SK-N-SH (cell line): ENCODE data around the gene LAMTOR2. TPM values are rescaled to one million over a fixed set of nuclear protein-coding genes. Genes with fewer than 3 reads are reported as not detected.

Experiments
- CTCF ChIA-PET: fragments of 300-600, 350-600 bp; formaldehyde crosslinking; extraction: SDS; loops from one replicate; lab custom pipeline; 2021; lab: Yijun Ruan, JAX
- POLR2A ChIA-PET: fragments of 350-600 bp; sonication (Branson Sonifier 250); formaldehyde crosslinking; extraction: SDS; loops from one replicate; lab custom pipeline; 2020; ENCODE audit warnings: antibody characterized with exemption, inconsistent platforms; lab: Yijun Ruan, JAX
- DNase-seq: peaks from one replicate; pipeline ENCODE4 v3.0.0; 2012
- H2AFZ ChIP-seq: fragments of 200-600 bp; sonication (generic); 2 replicates; pipeline ENCODE4 v1.8.1; 2016; ENCODE audit warnings: antibody characterized with exemption, mild to moderate bottlenecking, low read depth
- H3F3A ChIP-seq: fragments of 200-600 bp; sonication (generic); replicated peaks from 2 replicates; pipeline ENCODE3; 2016; ENCODE audit warnings: antibody characterized with exemption, mild to moderate bottlenecking; ENCODE audit not compliant: insufficient read depth
- H3K27ac ChIP-seq, 2 experiments: fragments of 200-500 bp in 1 of 2; fragments of 200-600 bp in 1 of 2; sonication (Bioruptor generic) in 1 of 2; sonication (generic), shearing (Covaris generic) in 1 of 2; 2 replicates each; pipeline versions ENCODE4 v1.5.1 to v1.6.1; 2014 to 2016; ENCODE audit warnings: low read depth in 2 of 2, inconsistent platforms in 1 of 2, low read length in 1 of 2, mild to moderate bottlenecking in 1 of 2, mixed read lengths in 1 of 2
- H3K27me3 ChIP-seq: fragments of 200-600 bp; sonication (generic), shearing (Covaris generic); 2 replicates; pipeline ENCODE4 v1.6.1; 2016; ENCODE audit warnings: mixed run types; ENCODE audit not compliant: insufficient read depth
- H3K36me3 ChIP-seq, 2 experiments: fragments of 200-500 bp in 1 of 2; fragments of 200-600 bp in 1 of 2; sonication (Bioruptor generic) in 1 of 2; sonication (generic) in 1 of 2; replicated peaks in 1 of 2; 2 replicates each; pipeline versions ENCODE3 to v1.5.1; 2014 to 2016; ENCODE audit warnings: low read length in 1 of 2, mild to moderate bottlenecking in 1 of 2; ENCODE audit not compliant: insufficient read depth in 2 of 2, control insufficient read depth in 1 of 2
- H3K4me1 ChIP-seq, 2 experiments: fragments of 200-500 bp in 1 of 2; fragments of 200-600 bp in 1 of 2; sonication (Bioruptor generic) in 1 of 2; sonication (generic), shearing (Covaris generic) in 1 of 2; 2 replicates each; pipeline versions ENCODE4 v1.5.1 to v1.6.1; 2014 to 2016; ENCODE audit warnings: low read depth in 1 of 2, low read length in 1 of 2, mixed run types in 1 of 2; ENCODE audit not compliant: insufficient read depth in 2 of 2, control insufficient read depth in 1 of 2
- H3K4me2 ChIP-seq: fragments of 200-600 bp; sonication (generic), shearing (Covaris generic); 2 replicates; pipeline ENCODE4 v1.6.1; 2017; ENCODE audit warnings: mixed run types
- H3K4me3 ChIP-seq, 2 experiments: fragments of 200-500 bp in 1 of 2; fragments of 200-600 bp in 1 of 2; sonication (Bioruptor generic) in 1 of 2; sonication (generic), shearing (Covaris generic) in 1 of 2; 2 replicates each; pipeline versions ENCODE4 v1.5.1 to v1.8.1; 2014 to 2016; ENCODE audit warnings: low read depth in 2 of 2, inconsistent platforms in 1 of 2, low read length in 1 of 2, mild to moderate bottlenecking in 1 of 2, mixed read lengths in 1 of 2, moderate library complexity in 1 of 2
- H3K79me2 ChIP-seq: fragments of 200-600 bp; sonication (generic); 2 replicates; pipeline ENCODE4 v1.8.1; 2017; ENCODE audit warnings: mild to moderate bottlenecking; ENCODE audit not compliant: insufficient read depth
- H3K9ac ChIP-seq: fragments of 200-600 bp; sonication (generic); 2 replicates; pipeline ENCODE4 v1.6.1; 2017; ENCODE audit warnings: mixed run types
- H3K9me2 ChIP-seq: fragments of 200-600 bp; sonication (generic); 2 replicates; pipeline ENCODE4 v1.6.1; 2017; ENCODE audit warnings: mixed run types
- H3K9me3 ChIP-seq: fragments of 200-600 bp; sonication (generic); 2 replicates; pipeline ENCODE4 v1.6.1; 2017; ENCODE audit warnings: mixed run types, mild to moderate bottlenecking, moderate library complexity
- H4K20me1 ChIP-seq: fragments of 200-600 bp; sonication (generic); 2 replicates; pipeline ENCODE4 v1.6.1; 2017; ENCODE audit warnings: mild to moderate bottlenecking, mixed run types; ENCODE audit not compliant: insufficient read depth
- CHD2 ChIP-seq: fragments of 150-350 bp; IDR thresholded peaks from 2 replicates; pipeline ENCODE4 v1.6.1; 2018; ENCODE audit warnings: low read length; ENCODE audit not compliant: partially characterized antibody
- CTCF ChIP-seq: fragments of 200-600 bp; sonication (generic); IDR thresholded peaks from 2 replicates; pipeline ENCODE4 v1.6.1; 2017; ENCODE audit warnings: antibody characterized with exemption, mild to moderate bottlenecking, moderate library complexity
- ELF1 ChIP-seq: IDR thresholded peaks from 2 replicates; pipeline ENCODE4 v1.4.0; 2012
- EZH2phosphoT487 ChIP-seq: fragments of 200-600 bp; sonication (generic); IDR thresholded peaks from 2 replicates; pipeline ENCODE4 v1.6.1; 2017; ENCODE audit warnings: low read depth, mixed run types, mild to moderate bottlenecking, antibody characterized with exemption, moderate library complexity, borderline replicate concordance
- FOXM1 ChIP-seq: IDR thresholded peaks from 2 replicates; pipeline ENCODE4 v1.4.0; 2012; ENCODE audit warnings: low read depth, mild to moderate bottlenecking
- GABPA ChIP-seq: IDR thresholded peaks from 2 replicates; pipeline ENCODE4 v1.4.0; 2012; ENCODE audit warnings: low read depth, mild to moderate bottlenecking
- GATA2 ChIP-seq: sonication (generic); formaldehyde crosslinking; IDR thresholded peaks from 2 replicates; pipeline ENCODE4 v1.5.0; 2020; ENCODE audit warnings: mild to moderate bottlenecking, missing genetic modification reagents
- JUND ChIP-seq: IDR thresholded peaks from 2 replicates; pipeline ENCODE4 v1.4.0; 2012
- MAX ChIP-seq: IDR thresholded peaks from 2 replicates; pipeline ENCODE4 v1.4.0; 2012; ENCODE audit warnings: low read depth
- MEF2A ChIP-seq: IDR thresholded peaks from 2 replicates; pipeline ENCODE4 v1.4.0; 2012; ENCODE audit warnings: low read depth, borderline replicate concordance
- POLR2AphosphoS5 ChIP-seq: IDR thresholded peaks from 2 replicates; pipeline ENCODE4 v1.6.1; 2012; ENCODE audit warnings: low read depth, low read length
- RXRA ChIP-seq: IDR thresholded peaks from 2 replicates; pipeline ENCODE4 v1.4.0; 2012; ENCODE audit warnings: low read depth, mild to moderate bottlenecking, borderline replicate concordance
- SIN3A ChIP-seq: IDR thresholded peaks from 2 replicates; pipeline ENCODE4 v1.6.1; 2012; ENCODE audit warnings: low read depth, mild to moderate bottlenecking, low read length, moderate library complexity, borderline replicate concordance
- SMC3 ChIP-seq: IDR thresholded peaks from 2 replicates; pipeline ENCODE4 v1.6.1; 2012; ENCODE audit warnings: low read depth, low read length, improper control_type of control experiment
- TCF12 ChIP-seq: IDR thresholded peaks from 2 replicates; pipeline ENCODE4 v1.4.0; 2012
- TEAD4 ChIP-seq: IDR thresholded peaks from 2 replicates; pipeline ENCODE4 v1.4.0; 2012; ENCODE audit warnings: mild to moderate bottlenecking, borderline replicate concordance; ENCODE audit not compliant: insufficient read depth
- YY1 ChIP-seq: IDR thresholded peaks from 2 replicates; pipeline ENCODE4 v1.4.0; 2012; ENCODE audit warnings: low read depth, mild to moderate bottlenecking
- ZBTB33 ChIP-seq: IDR thresholded peaks from 2 replicates; pipeline ENCODE4 v1.4.0; 2012; ENCODE audit warnings: low read depth, borderline replicate concordance
- WGBS: methylation state at CpG from one replicate; pipeline ENCODE4 v1.1.6; 2017; ENCODE audit warnings: low lambda C conversion rate; 5-methylcytosine and 5-hydroxymethylcytosine counted together
- polyA plus RNA-seq, 3 experiments: library from polyadenylated mRNA; depleted of rRNA; stranded (reverse); fragments of >200 nt; gene quantifications; 2 replicates each; pipeline ENCODE4 v1.2.3, GENCODE V29; 2012
- TF ChIP-seq, protein P1 (sequence below): IDR thresholded peaks from 2 replicates; pipeline ENCODE4 v1.4.0; 2012; ENCODE audit warnings: low read depth, borderline replicate concordance
- TF ChIP-seq, protein P2 (sequence below): fragments of 150-350 bp; IDR thresholded peaks from 2 replicates; pipeline ENCODE4 v1.6.1; 2016; ENCODE audit warnings: mild to moderate bottlenecking, low read depth, low read length

Gene LAMTOR2
- polyA plus RNA-seq, 1 of the 3 experiments (the other 2 are of a cell fraction): 230 TPM

DNA sequence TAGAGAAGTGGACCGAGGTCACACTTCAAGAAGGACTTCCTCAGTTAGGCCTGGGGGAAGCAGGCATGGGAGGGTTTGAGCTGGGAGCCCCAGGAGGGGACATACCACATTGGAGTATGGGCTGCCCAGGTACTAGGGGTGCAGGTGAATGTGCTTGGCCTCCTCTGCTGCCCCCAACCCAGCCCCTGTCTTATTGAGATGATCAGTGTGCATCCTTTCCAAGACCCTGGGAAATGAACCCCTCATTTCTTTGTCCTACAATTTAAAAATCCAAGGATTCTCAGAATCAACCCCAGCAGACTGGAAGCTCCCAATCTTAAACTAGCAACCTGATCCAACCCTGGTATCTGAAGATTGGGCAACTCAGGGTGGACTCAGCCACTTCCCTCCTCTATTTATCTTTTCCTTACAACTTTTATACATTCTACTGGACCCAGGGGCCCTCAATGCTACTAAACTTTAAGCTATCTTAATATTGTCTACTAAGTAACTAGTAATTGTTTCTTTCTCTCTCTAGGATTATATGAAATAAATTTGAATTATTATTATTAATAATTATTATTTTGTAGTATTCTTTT lies 18.6 kb downstream of the LAMTOR2 start:
- Histone ChIP-seq H3K9me3 (no peaks in the 10 kb centered on the region), H3K4me2 (no peak overlapping the region), H4K20me1 (peaks cover 56% of the 10 kb centered on the region), H3K9ac (no peak overlapping the region), H3K27me3 (no peaks in the 10 kb centered on the region), H3K79me2 (peaks cover 41% of the 10 kb centered on the region), H3K9me2 (no peaks in the 10 kb centered on the region), H3K36me3 (peaks cover 6 to 56% of the 10 kb centered on the region in 2 experiments), H3K4me1 (peaks cover 0 to 39% of the 10 kb centered on the region in 2 experiments; a peak in 2 of 4 replicates), H3F3A (peaks cover 31% of the 10 kb centered on the region), H3K4me3 (no peak overlapping the region), H2AFZ (no peak overlapping the region), H3K27ac (no peak overlapping the region)
- POLR2A ChIA-PET: interaction anchor here (2.1 kb wide), 1 partner anchor 9 kb away, joined by 7 read pairs; the partner anchor contains the start of gene MEX3A
- CTCF ChIA-PET: interaction anchor here (0.8 to 1.2 kb wide), 3 partner anchors 20 to 57 kb away, joined by 3 read pairs; no protein-coding TSS in a partner anchor
- TF ChIP-seq TCF12 (no peak), GABPA (no peak), MAX (no peak), RXRA (no peak), YY1 (no peak), ZBTB33 (no peak), CHD2 (no peak), POLR2AphosphoS5 (no peak), GATA2 (CRISPR knock-in tag) (no peak), EZH2phosphoT487 (no peak), SMC3 (no peak), JUND (no peak), CTCF (no peak), MEF2A (no peak), FOXM1 (no peak), SIN3A (no peak), TEAD4 (no peak), ELF1 (no peak)
- TF ChIP-seq, protein P1, sequence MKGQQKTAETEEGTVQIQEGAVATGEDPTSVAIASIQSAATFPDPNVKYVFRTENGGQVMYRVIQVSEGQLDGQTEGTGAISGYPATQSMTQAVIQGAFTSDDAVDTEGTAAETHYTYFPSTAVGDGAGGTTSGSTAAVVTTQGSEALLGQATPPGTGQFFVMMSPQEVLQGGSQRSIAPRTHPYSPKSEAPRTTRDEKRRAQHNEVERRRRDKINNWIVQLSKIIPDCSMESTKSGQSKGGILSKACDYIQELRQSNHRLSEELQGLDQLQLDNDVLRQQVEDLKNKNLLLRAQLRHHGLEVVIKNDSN: no peak
- TF ChIP-seq, protein P2, sequence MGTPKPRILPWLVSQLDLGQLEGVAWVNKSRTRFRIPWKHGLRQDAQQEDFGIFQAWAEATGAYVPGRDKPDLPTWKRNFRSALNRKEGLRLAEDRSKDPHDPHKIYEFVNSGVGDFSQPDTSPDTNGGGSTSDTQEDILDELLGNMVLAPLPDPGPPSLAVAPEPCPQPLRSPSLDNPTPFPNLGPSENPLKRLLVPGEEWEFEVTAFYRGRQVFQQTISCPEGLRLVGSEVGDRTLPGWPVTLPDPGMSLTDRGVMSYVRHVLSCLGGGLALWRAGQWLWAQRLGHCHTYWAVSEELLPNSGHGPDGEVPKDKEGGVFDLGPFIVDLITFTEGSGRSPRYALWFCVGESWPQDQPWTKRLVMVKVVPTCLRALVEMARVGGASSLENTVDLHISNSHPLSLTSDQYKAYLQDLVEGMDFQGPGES: no peak
- DNase-seq: no peak
- WGBS: 14% methylated on average over 1 of the region's 1 CpG
